ENCODE results near the gene PITPNC1.

DNA sequence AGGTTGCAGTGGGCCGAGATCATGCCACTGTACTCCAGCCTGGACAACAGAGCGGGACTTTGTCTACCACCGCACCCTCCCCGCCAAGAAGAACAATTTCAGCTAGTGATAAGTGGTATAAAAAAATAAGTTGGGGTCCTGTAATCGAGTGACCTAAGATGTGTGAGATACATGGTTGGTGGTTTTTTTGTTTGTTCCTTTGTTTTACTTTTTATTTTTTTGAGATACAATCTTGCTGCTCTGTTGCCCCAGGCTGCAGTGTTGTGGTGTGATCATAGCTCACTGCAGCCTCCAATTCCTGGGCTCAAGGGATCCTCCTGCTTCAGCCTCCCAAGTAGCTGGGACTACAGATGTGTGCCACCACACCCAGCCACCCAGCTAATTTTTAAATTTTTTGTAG lies 58.7 kb downstream of the PITPNC1 start:
- TF ChIP-seq, protein P1, sequence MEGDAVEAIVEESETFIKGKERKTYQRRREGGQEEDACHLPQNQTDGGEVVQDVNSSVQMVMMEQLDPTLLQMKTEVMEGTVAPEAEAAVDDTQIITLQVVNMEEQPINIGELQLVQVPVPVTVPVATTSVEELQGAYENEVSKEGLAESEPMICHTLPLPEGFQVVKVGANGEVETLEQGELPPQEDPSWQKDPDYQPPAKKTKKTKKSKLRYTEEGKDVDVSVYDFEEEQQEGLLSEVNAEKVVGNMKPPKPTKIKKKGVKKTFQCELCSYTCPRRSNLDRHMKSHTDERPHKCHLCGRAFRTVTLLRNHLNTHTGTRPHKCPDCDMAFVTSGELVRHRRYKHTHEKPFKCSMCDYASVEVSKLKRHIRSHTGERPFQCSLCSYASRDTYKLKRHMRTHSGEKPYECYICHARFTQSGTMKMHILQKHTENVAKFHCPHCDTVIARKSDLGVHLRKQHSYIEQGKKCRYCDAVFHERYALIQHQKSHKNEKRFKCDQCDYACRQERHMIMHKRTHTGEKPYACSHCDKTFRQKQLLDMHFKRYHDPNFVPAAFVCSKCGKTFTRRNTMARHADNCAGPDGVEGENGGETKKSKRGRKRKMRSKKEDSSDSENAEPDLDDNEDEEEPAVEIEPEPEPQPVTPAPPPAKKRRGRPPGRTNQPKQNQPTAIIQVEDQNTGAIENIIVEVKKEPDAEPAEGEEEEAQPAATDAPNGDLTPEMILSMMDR (conservative IDR thresholded peaks at IDR 0.05; ENCODE audit: low read depth, low read length) = no peak
- TF ChIP-seq EZH2 (IDR thresholded peaks at IDR 0.05; ENCODE audit: borderline replicate concordance, low read depth, low read length, poor library complexity, severe bottlenecking) = no peak

All from A673 (cell line).